A549 treated with CORT108297 at 1 μM for 4 hours (cell line): Measurements from ENCODE around the gene TRMT5. TPM values are rescaled to one million over a fixed set of nuclear protein-coding genes. Genes with fewer than 3 reads are reported as not detected.

Experiments used
- total RNA-seq: library from RNA; stranded (reverse); fragments of 200-300 nt; extraction: Qiagen RNA extraction; gene quantifications from 5 replicates; pipeline ENCODE4 v1.2.3, GENCODE V29; 2022

The TRMT5 gene, protein sequence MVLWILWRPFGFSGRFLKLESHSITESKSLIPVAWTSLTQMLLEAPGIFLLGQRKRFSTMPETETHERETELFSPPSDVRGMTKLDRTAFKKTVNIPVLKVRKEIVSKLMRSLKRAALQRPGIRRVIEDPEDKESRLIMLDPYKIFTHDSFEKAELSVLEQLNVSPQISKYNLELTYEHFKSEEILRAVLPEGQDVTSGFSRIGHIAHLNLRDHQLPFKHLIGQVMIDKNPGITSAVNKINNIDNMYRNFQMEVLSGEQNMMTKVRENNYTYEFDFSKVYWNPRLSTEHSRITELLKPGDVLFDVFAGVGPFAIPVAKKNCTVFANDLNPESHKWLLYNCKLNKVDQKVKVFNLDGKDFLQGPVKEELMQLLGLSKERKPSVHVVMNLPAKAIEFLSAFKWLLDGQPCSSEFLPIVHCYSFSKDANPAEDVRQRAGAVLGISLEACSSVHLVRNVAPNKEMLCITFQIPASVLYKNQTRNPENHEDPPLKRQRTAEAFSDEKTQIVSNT
- total RNA-seq: 12.5 to 15.5 TPM (median 14.7 TPM) in 5 replicates

DNA sequence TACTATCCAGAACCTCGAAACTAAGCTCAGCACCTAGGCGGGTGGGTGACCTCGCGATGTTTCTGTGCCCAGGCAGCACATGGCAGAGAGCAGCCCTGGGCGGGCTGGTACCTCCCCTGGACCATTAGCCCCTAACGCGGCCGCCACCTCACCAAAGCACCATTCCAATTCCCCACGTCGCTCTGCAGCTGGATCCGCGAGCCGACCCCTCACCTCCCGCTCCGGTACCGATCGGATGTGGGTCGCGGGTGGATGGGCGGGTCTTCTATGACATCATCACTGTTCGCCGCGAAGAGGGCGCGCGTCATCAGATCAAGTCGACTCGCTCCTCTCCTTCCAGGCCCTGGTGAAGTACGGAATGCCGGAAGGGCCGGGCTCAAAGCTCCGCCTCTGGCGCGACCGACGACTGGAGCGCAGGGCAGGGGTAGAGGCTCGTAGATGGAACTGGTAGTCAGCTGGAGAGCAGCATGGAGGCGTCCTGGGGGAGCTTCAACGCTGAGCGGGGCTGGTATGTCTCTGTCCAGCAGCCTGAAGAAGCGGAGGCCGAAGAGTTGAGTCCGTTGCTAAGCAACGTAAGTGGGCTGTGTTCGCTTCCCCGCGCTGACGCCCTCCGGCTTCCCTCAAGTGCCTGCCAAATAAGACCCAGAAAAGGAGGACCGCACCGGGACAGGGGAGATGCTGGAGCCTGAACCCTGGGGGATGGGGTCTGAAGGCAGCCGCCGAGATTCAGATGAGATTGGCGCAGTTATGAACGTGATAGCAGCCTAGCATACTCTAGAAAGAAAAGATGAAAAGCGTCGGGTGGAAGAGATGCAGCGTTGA, at the start of gene TRMT5, which contains the start of gene SLC38A6:
TRMT5 (minus strand) TSS at position 269 of the 822 bp plus-strand sequence; CDS start at position 163, 106 bp downstream.
SLC38A6 (plus strand) TSS at position 435 of the 822 bp plus-strand sequence; CDS start at position 468, 33 bp downstream.

Other genes with a start within 250 kb of the TRMT5 start
- 37.7 to 55.6 TPM (median 40.2 TPM) in 5 replicates for gene MNAT1, start 246.3 kb downstream of the TRMT5 start, total RNA-seq
- gene SLC38A6, start 166 bp upstream of the TRMT5 start, total RNA-seq: 20.0 to 24.4 TPM (median 21.4 TPM) in 5 replicates